ENCODE measurements around the gene CFAP77. TPM values are rescaled to one million over a fixed set of nuclear protein-coding genes. Genes with fewer than 3 reads are reported as not detected.

CFAP77 gene
- total RNA-seq, 2 donors from 2014 or later: 2.4 to 3.0 TPM

DNA sequence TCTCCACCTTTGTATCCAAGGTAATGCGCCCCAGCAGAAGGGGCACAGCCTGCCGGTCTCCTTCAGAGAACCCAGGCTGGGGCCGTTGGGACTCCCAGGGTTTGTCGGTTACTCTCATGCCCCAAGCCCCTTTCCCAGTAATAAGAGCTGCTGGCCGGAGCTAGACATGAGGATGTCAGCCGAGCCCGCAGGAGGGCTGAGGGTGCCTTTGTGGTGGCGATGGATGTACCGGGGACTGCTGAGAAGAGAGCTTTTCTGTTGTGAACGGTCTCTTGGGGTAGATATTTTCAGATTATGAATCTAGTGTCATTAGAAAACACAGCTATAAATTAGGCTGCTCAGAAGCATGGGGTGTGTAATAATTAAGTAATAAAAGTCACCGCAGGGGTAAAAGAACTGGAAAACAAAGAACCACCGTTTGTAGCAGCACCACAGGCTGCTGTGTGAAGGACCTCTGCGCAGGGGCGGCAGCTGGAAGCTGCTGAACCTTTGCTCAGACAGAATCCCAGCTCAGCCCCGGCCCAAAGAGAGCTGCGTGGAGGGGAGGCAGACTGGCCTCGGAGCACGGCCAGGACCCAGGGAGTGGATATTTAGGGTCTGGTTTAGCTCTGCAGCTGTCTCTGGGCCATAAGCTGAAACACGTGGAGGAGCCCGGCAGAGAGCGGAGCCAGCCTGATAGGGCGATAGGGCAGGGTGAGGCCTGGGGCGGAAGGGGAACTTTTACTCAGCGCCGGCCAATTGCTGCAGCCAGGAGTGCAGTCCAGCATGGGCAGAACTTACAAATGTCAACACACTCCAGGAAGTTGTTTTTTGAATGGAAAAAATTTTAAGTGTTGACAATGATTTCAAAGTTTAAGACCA is 121.9 kb downstream of the CFAP77 start:
- intact Hi-C loops (cut with DNase I): no loop called here
- DNase-seq (no peak), ATAC-seq (no peak)

DNA sequence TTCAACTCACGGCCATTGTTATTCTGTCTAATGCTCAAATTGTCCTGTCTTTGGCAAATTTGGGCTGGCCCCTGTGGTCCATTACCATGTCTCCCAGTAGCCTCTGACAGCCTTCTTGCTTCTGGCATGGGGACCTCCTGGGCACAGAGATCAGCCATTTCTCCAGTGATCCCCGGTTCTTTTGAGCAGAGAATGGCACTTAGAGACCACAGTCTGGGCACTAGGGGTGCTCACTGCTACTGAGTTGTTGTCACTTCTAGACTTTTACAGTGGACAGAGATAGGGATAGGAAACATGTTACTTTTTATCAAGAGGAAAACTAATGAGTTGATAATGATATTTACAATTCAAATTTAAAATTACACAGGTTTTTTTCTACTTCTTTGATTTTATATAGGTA is 124.8 kb downstream of the CFAP77 start:
- DNase-seq: no peak
- ATAC-seq: no peak
- intact Hi-C loops (cut with DNase I): no loop called here

DNA sequence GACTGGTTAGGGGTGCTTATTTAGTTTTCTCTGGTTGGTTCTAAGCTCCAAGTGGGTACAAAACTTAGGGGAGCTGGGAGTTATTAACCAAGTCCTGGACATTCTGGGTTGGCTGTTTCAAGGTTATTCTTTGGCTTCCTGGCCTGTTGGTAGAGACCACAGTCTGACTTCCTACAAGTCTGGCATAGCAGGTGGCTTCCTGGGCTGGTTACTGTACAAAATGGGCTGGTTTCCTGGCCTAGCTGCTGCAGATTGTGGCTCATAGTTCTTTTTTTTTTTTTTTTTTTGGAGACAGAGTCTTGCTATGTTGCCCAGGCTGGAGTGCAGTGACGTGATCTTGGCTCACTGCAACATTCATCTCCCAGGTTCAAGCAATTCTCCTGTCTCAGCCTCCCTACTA is 126.1 kb downstream of the CFAP77 start:
- intact Hi-C loops (cut with DNase I): no loop called here
- ATAC-seq: no peak
- no peak for DNase-seq

DNA sequence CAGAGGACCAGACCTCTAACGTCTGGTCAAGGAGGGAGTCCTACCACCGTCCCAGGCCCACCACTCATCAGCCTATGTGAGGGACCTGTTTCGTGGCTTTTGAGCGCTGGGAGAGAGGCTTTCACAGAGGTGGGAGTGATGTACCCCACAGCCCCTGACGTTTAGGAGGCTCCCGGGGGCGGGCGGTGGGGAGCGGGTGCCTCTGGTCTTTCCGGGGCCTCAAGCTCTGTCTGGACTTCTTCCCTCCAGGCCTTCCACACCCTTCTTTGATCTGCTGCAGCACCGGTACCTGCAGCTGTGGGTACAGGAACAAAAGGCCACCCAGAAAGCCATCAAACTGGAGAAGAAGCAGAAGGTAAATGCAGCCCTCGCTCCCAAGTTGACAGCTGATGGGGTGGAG is 127.3 kb downstream of the CFAP77 start:
- intact Hi-C loops (cut with DNase I): no loop called here
- no peak for DNase-seq
- ATAC-seq: no peak

DNA sequence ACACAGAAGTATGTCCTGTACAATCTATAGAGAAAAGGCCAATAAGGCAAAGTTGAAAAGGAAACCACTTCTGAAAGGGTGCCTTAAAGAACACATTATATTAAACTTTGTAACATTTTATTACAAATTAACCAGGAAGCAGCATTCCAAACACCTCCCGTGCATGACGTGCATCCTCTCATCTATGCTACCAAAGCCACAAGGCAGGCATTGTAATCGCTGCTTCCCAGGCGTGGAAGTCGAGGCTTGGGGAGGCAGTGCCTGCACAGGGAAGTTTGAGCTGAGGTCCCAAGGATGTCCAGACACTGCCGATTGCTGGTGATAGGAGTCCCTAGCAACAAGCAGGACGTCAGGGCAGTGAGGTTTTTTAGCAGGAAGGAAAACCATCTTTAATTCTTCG is 128.1 kb downstream of the CFAP77 start:
- no peak for ATAC-seq
- intact Hi-C loops (cut with DNase I): no loop called here

DNA sequence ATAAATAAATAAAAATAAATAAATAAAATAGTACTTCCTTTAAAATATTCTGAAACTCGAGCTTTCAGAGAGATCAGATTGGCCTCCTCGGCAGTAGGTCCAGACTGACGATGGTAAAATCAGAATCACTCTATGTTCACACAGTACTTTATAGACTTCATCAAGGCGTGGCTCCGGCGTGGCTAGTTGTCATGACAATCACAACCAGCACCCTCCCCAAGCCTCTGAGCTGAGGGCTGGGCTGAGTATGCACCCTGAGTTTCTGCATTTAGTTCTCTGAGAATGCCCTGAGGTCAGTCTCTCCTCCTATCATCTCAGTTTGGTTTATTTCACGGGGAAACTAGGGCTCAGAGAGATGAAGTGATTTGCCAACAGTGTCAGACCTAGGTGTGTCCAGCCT is 129.1 kb downstream of the CFAP77 start:
- intact Hi-C loops (cut with DNase I): no loop called here
- DNase-seq (no peak), ATAC-seq (no peak)

More for the DNA sequence above, 128.1 kb downstream of the CFAP77 start:
- DNase-seq: no peak

DNA sequence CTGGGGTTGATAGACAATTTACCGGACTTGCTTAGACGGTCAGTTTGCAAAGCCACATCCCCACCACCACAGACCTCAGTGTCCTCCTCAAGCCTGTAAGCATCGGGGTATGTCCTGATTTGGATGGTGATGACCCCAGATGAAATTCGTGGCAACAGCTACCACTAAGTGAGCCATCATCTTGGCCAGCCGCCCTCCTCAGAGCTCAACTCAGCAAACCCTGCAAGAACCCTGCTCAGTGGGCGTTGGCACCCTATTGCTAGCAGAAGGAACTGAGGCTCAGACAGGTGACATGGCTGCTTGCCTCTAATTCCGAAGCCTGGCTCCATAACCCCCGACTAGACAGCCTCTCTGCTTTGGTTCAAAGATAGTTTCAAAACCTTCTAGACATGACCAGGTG is 131.0 kb downstream of the CFAP77 start:
- intact Hi-C loops (cut with DNase I): no loop called here
- DNase-seq (no peak), ATAC-seq (no peak)

DNA sequence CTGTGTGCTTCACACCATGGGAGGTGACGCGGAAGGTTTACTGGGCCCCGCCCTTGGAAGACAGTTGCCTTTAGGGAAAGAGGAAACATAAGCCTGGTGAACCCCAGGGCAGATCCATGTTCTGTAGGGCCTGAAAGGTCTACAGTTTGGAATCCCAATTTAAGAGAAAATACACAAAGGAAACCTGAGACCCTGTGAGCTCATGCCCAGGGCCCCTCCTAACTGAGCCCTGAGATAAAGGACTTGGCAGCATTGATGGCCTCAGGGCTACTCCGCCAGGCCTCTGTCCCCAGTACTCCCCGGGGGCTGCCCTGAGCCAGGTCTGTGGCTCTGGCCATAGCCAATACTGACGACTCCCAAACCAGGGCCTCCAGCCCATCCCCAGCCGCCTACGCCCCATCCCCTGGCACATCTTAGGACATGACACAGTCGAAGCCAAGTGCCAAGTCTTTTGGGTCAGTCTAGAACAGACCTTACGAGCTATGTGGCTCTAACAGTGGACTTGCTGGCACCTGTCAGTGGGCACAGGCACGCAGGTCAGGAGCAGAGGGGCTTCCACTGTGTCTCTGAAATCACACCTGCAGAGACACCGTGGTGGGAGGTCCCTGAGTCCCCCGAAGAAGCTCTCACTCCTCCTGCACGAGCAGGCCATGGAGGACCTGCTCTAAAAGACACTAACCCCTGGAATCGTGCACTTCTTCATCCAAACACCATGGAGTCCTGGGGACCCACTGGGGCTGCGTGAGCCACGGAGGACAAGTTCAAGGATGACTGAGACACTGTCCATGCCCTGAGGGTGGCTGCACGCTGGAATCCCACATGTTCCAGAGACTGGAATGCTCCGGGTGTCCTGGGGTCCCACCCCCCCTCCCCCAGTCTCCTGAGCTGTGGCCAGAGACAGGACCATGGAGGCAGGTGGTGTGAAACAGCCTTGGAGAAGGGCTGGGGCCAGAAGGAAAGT is 132.1 kb downstream of the CFAP77 start:
- DNase-seq (no peak), ATAC-seq (no peak)
- intact Hi-C loops (cut with DNase I): no loop called here

DNA sequence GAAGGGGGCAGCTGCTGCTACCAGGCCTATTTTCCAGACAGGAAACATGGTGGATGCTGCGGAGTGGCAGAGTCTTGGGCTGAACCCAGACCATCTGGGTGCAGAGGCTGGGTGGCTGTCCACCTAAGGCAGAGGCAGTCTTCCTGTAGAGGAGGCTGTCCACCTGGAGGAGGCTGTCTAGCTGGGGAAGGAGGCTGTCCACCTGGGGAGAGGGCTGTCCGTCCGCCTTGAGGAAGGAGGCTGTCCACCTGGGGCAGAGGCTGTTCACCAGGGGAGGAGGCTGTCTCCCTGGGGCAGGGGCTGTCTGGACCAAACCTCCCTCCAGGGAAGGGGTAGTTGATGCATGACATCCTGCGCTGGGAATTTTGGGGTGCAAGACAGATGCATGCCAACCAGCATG is 133.2 kb downstream of the CFAP77 start:
- ATAC-seq: no peak
- DNase-seq: no peak
- intact Hi-C loops (cut with DNase I): no loop called here

DNA sequence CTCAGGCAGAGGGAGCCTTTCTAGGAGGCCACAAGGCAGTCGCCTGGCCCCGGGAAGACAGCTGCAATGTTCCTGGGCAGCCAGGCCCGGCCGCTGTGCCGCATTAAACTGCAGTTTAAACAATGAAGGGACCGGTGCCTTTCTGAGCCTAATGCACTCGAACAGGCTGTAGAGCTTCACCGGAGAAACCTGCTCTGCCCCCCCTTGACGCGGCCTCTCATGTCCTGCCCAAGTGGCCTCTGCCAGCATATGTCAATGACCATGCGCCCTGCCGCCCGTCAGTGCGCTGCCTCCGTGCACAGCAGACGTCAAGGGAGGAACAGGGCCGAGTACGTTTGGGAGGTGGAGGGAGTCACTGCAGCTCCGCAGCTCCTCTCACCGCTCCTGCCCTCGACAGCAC is 133.9 kb downstream of the CFAP77 start:
- intact Hi-C loops (cut with DNase I): no loop called here
- ATAC-seq (no peak), DNase-seq (no peak)

DNA sequence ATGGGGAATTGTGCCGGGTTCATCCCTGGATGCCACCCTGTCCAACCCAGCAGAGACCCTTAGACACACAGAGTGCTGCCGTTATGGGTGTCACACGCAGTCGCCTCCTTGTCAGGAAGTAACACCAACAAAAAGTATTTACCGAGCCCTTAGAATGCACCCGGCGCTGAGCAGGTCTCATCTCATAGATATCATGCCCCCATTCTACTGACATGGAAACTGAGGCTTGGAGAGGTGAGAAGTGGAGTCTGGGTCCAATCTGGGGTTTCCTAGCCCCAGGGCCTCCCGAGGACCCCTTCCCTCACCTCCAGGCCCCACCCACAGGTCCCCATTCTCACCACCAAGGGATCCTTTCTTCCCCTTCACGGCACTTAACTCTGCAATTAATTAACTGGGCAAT is 135.6 kb downstream of the CFAP77 start:
- DNase-seq (no peak), ATAC-seq (no peak)
- intact Hi-C loops (cut with DNase I): no loop called here

DNA sequence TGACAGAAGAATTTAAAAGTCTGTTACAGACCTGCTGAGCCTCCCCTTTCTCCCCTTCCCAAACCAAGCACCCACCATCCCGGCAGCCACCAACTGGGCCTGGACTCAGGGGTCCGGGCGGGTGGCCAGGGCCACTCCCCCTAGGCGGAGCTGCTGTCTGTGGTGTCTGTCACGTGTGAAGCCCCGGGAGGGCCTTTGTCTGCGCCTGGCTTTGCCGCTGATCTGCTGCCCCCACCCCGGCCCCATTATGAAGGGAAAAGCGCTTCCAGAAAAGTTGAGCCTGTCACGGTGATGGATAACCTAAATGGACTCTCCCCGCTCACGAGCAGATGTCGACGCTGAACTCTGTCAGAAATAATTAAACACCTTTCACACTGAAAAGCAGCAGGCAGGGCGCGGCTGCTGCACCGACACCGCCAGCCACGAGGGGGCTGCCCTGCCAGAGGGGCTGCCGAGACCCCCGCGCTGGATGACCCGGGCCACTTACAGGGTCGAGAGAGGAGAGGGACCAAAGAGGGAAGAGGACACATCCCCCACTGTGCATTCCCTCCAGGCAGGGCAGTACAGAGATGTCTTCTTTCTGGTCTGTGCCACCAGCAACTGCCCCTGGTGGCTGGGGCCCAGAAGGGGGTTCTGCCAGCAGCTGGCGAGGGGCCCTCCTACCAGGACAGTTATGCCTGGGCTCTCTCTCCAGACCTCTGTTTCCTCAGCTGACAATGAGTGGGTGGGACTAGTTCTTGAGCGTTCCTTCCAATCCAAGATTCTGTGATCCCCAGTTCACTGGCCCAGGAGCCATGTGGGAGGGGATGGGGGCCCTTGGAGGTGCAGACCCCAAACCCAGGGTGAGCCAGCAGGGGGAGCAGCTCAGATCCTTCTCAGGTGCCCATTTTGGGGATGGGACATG is 136.4 kb downstream of the CFAP77 start:
- intact Hi-C loops (cut with DNase I): no loop called here
- DNase-seq (no peak), ATAC-seq (peak; percentile 77 to 86)

DNA sequence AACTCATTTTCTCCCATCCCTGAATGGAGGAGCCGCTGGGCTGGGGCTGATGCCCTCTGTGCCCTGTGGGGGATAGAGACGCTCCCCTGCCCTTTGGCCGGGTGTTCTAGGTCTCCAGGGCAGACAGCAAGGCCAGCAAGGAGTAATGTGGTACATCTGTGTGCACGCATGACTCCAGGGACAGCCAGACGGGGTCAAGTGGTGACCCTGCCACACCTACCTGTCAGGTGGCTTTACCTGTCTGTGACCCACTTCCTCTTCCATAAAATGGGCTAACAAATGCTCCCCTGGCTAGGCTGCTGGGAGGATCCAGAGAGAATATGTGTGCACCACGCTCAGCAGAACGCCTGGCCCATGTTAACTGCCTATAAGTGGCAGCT is 137.0 kb downstream of the CFAP77 start:
- no peak for ATAC-seq
- intact Hi-C loops (cut with DNase I): no loop called here
- DNase-seq: no peak

DNA sequence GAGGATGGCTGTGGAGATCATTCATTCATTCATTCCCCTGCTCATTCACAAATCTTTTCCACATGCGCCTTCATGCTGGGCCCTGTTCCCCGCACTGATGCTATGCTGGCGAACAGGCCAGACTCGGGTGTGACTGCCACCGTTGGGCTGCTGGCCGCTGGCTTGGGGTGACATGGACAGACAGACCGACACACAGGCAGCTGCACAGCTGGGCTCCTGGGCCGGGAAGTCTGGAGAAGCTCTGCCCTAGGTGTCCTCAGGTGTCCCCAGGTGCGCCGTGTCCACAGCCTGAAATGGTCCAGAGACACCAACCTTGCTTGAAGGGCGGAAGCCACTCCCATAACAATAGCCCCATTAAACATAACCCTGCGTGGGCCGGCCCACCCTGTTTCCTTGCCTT is 137.4 kb downstream of the CFAP77 start:
- no peak for ATAC-seq
- intact Hi-C loops (cut with DNase I): no loop called here
- no peak for DNase-seq

DNA sequence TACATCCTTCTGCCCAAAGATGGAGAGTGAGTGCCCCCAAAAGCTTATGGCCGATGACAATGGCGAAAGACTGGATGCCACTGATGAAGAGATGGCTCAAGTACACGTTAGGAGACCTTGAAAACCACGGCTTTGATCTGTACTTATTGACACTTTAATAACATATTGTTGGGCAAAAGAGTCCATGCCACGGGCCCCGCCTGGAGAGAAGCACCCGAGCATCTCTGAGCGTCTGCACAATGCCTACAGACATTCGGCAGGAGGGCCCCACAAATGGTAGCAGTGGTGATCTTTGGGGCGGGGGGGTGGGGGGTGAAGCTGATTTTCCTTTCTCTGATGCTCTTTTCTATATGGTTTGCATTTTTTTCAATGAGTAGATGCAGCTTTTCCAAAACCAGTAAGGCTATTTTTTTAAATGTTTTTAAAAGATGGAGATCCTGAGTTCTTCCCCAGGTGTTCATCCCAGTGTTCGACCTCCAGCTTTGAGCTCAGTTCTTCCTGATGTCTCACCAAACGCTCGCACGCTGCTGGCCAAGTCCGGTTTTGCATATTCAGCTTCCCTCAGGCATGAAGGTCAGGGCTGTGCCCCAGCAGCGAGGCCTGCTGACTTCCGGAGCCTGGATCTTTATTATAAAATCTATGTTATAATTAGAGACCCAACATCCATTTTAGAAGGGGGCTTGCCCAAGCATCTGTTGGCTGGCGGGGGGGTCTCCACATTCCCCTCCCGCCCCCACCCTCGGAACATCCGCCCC is 138.1 kb downstream of the CFAP77 start:
- no peak for DNase-seq
- ATAC-seq: no peak
- intact Hi-C loops (cut with DNase I): no loop called here

DNA sequence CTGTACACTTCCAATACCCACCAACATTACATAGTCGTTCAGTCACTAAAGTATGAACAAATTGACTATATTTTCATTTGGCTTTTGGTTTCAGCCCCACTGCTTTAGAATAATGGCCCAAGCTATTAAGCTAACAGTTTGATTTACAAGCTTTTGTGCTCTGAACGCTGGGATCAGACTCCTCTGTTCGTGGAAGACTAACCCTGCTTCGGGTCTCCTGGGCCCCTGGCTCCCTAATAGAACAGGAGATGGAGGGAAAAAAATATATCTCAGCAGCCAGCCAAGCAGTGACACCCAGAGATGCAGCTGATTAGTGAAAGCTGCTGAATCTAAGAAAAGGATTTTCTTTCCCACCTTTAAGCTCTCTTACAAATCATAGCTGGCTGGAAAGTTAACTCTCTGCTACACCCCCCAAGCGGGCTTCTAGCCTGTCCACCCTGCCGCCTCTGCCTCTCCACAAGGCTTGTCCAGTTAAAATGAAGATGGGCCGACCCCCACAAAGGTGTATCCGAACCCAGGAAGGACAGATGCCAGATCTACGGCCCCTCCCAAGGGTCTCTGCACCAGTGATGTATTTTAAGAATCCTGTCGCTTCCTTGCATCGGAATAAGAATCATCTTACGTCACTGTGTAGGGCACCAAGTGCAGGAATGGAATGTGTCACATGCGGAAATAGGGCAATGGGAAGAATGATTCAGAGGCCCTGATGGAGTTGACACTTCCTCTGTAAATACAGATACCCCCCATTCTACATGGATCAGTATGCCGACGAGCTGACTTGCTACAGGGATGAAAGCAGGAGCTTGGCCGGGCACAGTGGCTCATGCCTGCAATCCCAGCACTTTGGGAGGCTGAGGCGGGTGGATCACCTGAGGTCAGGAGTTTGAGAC is 139.0 kb downstream of the CFAP77 start:
- ATAC-seq (no peak), DNase-seq (no peak)
- intact Hi-C loops (cut with DNase I): no loop called here

DNA sequence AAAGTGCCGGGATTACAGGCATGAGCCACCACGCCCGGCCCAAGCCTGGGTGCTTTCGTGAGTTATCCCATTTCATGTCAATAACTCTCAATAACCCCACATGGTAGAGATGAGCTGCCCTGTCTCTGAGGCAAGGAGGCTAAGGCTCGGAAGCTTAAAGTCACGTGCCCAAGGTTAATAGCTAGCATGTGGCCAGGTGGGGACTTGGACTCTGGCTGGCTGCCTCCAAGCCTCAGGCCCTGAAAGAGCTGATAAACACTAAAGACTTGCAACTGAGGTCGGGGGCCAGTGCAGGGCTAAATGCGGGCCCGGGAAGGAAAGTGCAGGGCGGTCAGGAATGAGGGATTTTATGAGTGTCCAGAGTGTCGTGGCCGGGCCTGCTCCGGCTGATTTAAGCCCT is 141.5 kb downstream of the CFAP77 start:
- ATAC-seq (no peak), DNase-seq (no peak)
- intact Hi-C loops (cut with DNase I): no loop called here

DNA sequence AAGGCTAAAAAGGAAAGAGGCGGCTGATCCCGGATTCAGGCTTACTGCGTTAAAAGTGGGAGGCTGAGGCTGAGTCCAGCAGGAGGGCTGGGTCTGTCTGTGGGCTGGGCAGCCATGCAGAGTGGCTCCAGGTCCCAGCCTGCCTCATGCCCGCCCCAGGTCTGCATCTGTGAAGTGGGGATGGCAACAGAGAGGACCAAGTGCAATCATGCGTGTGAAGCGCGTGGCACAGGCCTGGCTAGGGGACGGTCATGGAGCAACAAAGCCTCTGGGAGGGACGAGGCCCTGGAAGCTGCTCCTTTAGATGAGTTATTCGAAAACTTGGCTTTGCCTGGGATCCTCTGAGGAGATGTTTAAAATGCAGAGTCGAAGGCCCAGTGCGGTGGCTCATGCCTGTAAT is 142.0 kb downstream of the CFAP77 start:
- DNase-seq (no peak), ATAC-seq (no peak)
- intact Hi-C loops (cut with DNase I): no loop called here

All from left cardiac atrium (tissue), 4 donors.